ENCODE data around the gene SHD. TPM values are rescaled to one million over a fixed set of nuclear protein-coding genes. Genes with fewer than 3 reads are reported as not detected.

Gene SHD
- total and polyA plus RNA-seq, 11 donors: 0.52 TPM; not detected in 10

- intact Hi-C loops (cut with DNase I): loop anchor here in 2 of 10 donors (10.0 kb wide), 1 partner anchor 248 kb away; no protein-coding TSS in a partner anchor
- ATAC-seq (no peak), DNase-seq (no peak)
- H3K27me3 ChIP-seq: peaks cover 14 to 46% (median 33%) of the 10 kb centered on the region in 9 donors
- H3K4me3 ChIP-seq: no peak overlapping the region
- H3K27ac ChIP-seq: no peak overlapping the region
- TF ChIP-seq POLR2A (IDR thresholded peaks at IDR 0.05) (no peak), CTCF (IDR thresholded peaks at IDR 0.05) (no peak)
- peaks cover 0 to 22% (median 9%) of the 10 kb centered on the region in 12 donors for H3K4me1 ChIP-seq
- H3K36me3 ChIP-seq: peaks cover 0 to 5% (median 0%) of the 10 kb centered on the region in 9 donors
- WGBS, 4 donors: 15 to 20% (median 17%) methylated on average over 16 of the region's 16 CpGs
- H3K9me3 ChIP-seq: peaks cover 0 to under 1% (median 0%) of the 10 kb centered on the region in 12 donors
Measured at GRCh38 chr19:4277191-4277696, 1.8 kb upstream of the SHD start.

GRCh38 chr19:4278010-4278409 lies 1.1 kb upstream of the SHD start:
- Histone ChIP-seq H3K4me3 (no peak overlapping the region), H3K36me3 (no peaks in the 10 kb centered on the region), H3K27ac (no peak overlapping the region), H3K9me3 (no peaks in the 10 kb centered on the region), H3K27me3 (peaks cover 14 to 51% (median 33%) of the 10 kb centered on the region in 9 donors), H3K4me1 (peaks cover 0 to 22% (median 9%) of the 10 kb centered on the region in 12 donors)
- intact Hi-C loops (cut with DNase I): loop anchor here in 2 of 10 donors (10.0 kb wide), 1 partner anchor 247 kb away; no protein-coding TSS in a partner anchor
- ATAC-seq (no peak), DNase-seq (no peak)
- 33 to 36% (median 35%) methylated on average over 4 of the region's 4 CpGs for WGBS, 4 donors
- TF ChIP-seq CTCF (IDR thresholded peaks at IDR 0.05): no peak
- no peak for TF ChIP-seq POLR2A (IDR thresholded peaks at IDR 0.05)

- intact Hi-C loops (cut with DNase I): loop anchor here in 2 of 10 donors (10.0 kb wide), 1 partner anchor 246 kb away; no protein-coding TSS in a partner anchor
- Histone ChIP-seq H3K4me3 (peak overlapping the region; percentile 3 to 51 (median 38)), H3K4me1 (peaks cover 0 to 22% (median 9%) of the 10 kb centered on the region in 12 donors), H3K36me3 (no peaks in the 10 kb centered on the region), H3K27me3 (peaks cover 14 to 54% (median 33%) of the 10 kb centered on the region in 9 donors), H3K27ac (no peak overlapping the region), H3K9me3 (no peaks in the 10 kb centered on the region)
- 1 to 2% (median 1%) methylated on average over 21 to 30 of the region's 30 CpGs for WGBS, 4 donors
- ATAC-seq: no peak
- no peak for TF ChIP-seq CTCF (IDR thresholded peaks at IDR 0.05)
- TF ChIP-seq POLR2A (IDR thresholded peaks at IDR 0.05): no peak
- DNase-seq: no peak
Measured at GRCh38 chr19:4279267-4279529, 132 bp downstream of the SHD start.

GRCh38 chr19:4279530-4280422 lies 710 bp downstream of the SHD start:
- ATAC-seq (no peak), DNase-seq (no peak)
- Histone ChIP-seq H3K36me3 (no peaks in the 10 kb centered on the region), H3K4me3 (peak overlapping the region; percentile 5 to 51 (median 38)), H3K4me1 (peaks cover 0 to 22% (median 9%) of the 10 kb centered on the region in 12 donors), H3K27me3 (peaks cover 14 to 58% (median 33%) of the 10 kb centered on the region in 9 donors), H3K9me3 (no peaks in the 10 kb centered on the region), H3K27ac (no peak overlapping the region)
- intact Hi-C loops (cut with DNase I): loop anchor here in 2 of 10 donors (10.0 kb wide), 1 partner anchor 245 kb away; no protein-coding TSS in a partner anchor
- WGBS, 4 donors: 3 to 4% (median 3%) methylated on average over 54 to 71 of the region's 71 CpGs
- TF ChIP-seq POLR2A (IDR thresholded peaks at IDR 0.05) (no peak), CTCF (IDR thresholded peaks at IDR 0.05) (no peak)
